HG03108 (cell line): ENCODE data around the gene E2F4.

ENCODE experiments used
- ATAC-seq: cut with Tn5 transposase; IDR thresholded peaks from one replicate; pipeline ENCODE4 v1.9.1; 2021; ENCODE audit warnings: moderate library complexity; ENCODE audit not compliant: unreplicated experiment

Gene E2F4

GRCh38 chr16:67190448-67191399 lies 1.2 kb upstream of the E2F4 start:
- no peak for ATAC-seq

- ATAC-seq: no peak
Observed at GRCh38 chr16:67191411-67191994, 452 bp upstream of the E2F4 start.

DNA sequence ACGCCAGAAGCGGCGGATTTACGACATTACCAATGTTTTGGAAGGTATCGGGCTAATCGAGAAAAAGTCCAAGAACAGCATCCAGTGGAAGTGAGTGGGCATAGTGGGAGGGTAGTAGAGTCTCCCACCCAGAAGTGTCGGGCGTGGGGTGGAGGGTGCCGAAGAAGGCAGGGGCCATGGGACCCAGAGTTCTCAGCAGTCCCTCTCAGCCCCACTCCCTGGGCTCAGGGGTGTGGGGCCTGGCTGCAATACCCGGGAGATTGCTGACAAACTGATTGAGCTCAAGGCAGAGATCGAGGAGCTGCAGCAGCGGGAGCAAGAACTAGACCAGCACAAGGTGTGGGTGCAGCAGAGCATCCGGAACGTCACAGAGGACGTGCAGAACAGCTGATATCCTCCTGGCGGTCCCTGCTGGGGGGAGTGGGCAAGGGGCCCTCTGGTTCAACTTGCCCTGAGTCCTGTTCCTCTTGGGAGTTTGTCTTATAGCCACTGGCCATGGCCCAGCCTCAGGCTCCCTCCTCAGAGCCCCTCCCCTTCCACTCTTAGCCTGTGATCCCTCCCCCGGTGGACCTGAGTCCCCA lies 916 bp downstream of the E2F4 start:
- ATAC-seq: no peak

- ATAC-seq: no peak
Observed at GRCh38 chr16:67193536-67193935, 1.6 kb downstream of the E2F4 start.

GRCh38 chr16:67194260-67194659 lies 2.3 kb downstream of the E2F4 start:
- no peak for ATAC-seq

DNA sequence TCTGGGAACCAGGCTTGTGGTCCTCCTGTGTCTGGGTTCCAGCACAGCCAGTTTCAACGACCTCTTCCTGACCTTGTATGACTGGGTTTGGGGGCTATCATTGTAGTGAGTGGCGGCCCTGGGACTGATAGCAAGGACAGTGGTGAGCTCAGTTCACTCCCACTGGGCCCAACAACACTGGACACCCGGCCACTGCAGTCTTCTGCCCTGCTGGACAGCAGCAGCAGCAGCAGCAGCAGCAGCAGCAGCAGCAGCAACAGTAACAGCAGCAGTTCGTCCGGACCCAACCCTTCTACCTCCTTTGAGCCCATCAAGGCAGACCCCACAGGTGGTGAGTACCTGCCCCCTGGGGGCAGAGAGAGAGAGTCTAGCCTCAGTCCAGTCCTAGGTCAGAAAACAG lies 3.7 kb downstream of the E2F4 start:
- ATAC-seq: no peak

DNA sequence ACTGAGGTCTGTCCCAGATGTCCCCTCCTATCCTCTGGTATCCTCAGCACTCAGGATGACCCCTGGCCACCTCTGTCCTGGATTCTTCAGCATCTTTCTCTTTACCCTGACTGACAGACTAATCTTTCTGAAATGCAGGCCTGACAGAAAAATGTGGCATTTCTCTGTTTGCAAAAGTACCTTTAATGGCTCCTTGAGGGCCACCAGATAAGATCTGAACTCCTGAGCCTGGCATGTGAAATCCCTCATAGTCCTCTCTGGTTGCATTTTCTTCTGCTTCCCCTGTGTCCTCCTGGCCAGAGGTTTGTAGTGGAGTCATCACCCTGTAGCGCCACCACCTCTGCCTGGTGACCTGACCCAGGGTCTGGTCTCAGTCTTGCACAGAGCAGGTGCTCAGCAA lies 4.9 kb downstream of the E2F4 start:
- no peak for ATAC-seq

DNA sequence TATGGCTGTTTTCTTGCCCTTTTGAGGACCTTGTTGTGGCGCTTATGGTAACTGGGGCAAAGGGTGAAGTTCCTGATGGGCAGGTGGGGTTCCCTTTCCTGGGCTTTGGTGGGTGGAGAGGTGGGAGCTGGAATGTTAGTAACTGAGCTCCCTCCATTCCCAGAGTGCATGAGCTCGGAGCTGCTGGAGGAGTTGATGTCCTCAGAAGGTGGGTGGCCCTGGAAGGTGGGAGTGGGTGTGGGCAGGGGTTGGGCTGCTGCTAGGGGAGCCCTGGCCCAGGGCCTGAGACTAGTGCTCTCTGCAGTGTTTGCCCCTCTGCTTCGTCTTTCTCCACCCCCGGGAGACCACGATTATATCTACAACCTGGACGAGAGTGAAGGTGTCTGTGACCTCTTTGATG lies 5.7 kb downstream of the E2F4 start:
- no peak for ATAC-seq

DNA sequence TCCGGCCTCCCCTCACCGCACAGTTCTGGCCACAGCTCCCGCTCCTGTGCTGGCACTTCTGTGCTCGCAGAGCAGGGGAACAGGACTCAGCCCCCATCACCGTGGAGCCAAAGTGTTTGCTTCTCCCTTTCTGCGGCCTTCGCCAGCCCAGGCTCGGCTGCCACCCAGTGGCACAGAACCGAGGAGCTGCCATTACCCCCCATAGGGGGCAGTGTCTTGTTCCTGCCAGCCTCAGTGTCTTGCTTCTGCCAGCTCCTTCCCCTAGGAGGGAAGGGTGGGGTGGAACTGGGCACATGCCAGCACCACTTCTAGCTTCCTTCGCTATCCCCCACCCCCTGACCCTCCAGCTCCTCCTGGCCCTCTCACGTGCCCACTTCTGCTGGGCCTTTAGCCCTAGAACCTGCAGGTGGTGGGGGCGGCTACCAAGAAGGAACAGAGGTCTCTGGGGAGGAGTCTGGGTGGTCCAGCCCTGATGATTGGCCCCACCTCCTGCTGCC lies 6.3 kb downstream of the E2F4 start:
- no peak for ATAC-seq

GRCh38 chr16:67199011-67199807 lies 7.3 kb downstream of the E2F4 start, which contains the start of gene ELMO3:
TSS of gene ELMO3 (plus strand) at chr16:67199131. CDS start at chr16:67199327, 196 bp downstream.
- no peak for ATAC-seq

DNA sequence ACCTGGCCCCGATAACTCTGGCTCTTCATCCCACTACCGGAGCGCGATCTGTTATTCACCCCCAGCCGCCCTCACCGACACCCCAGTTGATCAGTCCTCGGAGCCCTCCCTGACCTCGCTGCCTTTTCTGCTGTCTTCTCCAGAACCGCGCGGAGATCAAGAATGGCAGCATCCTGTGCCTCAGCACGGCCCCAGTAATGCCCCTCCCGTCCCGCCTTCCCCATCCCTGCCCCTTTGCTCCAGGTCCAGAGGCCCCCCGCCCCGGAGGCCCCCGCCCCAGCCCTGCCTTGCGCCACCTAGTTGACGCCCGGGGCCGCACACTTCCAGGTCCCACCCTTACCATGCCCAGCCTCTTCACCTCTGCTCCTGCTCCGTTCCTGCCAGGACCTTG lies 7.8 kb downstream of the E2F4 start:
- no peak for ATAC-seq

DNA sequence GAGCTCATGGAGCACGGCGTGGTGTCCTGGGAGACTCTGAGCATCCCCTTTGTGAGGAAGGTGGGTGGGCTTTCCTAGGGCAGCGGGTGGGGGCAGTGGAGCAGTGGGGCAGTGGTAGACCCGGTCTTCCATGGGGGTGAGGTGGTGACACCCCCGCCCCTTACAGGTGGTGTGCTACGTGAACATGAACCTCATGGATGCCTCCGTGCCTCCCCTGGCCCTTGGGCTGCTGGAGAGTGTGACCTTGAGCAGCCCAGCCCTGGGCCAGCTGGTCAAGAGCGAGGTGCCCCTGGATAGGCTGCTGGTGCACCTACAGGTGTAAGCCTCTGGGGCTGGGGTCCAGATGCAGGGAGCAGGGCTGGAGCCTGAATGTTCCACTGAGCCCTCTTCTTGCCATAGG lies 8.5 kb downstream of the E2F4 start:
- ATAC-seq: no peak

DNA sequence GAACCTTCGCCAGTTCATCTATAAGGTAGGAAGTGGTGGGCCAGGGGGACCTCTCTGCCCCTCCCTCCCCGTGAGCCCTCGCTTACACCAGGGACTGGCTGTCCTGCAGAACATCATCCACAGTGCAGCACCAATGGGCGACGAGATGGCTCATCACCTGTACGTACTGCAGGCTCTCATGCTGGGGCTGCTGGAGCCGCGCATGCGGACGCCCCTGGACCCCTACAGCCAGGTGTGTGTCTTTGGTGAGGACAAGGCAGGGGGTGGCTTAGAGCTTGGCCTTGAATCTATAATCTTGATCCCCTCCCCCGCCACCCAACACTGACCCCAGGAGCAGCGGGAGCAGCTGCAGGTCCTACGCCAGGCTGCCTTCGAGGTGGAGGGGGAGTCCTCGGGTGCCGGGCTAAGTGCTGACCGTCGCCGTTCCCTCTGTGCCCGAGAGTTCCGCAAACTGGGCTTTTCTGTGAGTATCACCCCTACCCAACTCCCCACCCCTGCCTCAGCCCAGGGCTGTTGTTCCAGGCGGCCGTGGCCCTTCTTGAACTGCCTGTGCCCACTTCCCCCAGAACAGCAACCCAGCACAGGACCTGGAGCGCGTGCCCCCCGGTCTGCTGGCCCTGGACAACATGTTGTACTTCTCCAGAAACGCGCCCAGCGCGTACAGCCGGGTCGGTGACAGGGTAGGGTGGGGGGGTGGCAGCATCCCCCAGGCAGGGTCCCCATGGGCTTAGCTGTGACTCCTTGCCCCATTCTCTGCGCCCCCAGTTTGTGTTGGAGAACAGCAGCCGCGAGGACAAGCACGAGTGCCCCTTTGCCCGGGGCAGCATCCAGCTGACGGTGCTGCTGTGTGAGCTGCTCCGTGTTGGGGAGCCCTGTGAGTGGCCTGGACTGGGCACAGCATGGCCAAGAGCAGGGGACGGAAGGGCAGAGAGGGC lies 9.7 kb downstream of the E2F4 start:
- no peak for ATAC-seq

- no peak for ATAC-seq
Observed at GRCh38 chr16:67202426-67202825, 10.5 kb downstream of the E2F4 start.

DNA sequence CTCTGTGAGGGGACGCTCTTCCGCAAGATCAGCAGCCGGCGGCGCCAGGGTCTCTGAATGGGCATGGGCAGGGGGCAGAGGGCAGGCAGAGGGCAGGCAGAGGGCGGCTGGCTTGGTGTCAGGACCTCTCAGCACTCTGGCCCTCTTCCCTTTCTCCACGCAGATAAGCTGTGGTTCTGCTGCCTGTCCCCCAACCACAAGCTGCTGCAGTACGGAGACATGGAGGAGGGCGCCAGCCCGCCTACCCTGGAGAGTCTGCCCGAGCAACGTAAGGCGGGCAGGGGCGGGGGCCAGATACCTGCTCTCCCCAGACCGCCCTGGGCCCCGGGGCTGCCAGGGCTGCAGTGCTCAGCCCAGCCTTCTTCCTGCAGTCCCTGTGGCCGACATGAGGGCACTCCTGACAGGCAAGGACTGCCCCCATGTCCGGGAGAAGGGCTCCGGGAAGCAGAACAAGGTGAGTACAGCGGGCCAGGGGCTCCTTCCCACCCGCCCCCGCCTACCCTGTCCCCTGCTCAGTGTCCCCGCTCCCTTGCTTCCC lies 11.1 kb downstream of the E2F4 start:
- no peak for ATAC-seq

DNA sequence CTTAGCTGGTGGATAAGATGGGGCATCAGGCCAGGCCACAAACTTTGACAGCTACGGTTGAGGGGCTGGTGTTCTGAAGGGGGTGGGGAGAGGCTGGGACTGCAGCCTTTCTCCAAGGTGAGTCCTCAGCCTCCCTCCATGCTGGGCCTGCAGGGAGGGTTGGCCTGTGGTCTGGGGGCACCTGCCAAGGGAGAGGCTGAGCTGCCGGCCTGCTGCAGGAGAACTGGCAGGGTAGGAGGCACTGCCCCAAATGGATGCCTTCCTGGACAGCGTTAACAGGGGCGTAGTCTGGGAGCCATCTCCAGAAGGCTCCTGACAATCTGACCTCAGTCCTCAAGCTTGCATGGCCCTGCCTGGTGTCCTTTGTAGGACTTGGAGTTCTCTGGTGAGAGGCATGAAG lies 12.1 kb downstream of the E2F4 start:
- ATAC-seq: no peak

DNA sequence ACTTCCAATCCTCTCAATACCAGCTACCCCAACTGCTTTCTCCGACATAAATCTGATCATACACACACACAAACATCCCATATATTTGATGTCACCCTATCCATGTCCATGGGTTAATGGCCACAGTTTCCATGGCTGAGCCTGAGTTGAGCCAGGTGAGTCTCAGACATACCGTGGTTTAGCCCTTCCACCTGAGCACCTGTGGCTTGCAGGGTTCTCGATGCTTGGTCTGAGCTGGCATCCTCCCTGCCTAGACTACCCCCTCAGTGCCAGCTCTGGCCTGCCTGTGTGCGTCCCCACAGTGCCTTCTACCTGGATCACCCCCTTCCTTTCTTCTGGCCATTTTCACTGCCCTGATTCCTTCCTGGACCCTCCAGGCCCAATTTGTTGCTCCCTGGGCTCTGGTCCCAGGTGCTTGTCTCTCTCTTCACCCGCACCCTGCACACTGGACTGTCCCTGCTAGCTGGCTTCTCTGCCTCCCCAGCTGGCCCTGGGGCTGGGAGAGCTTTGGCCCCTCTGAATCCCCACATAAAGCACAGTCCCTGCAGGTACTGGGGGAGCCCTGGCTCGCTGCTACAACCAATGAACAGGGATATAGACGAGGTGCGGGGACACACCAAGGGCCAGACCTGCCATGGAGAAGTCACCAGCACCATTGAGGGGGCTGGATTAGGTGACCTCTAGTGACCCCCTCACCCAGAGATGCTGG lies 14.3 kb downstream of the E2F4 start:
- ATAC-seq: no peak

DNA sequence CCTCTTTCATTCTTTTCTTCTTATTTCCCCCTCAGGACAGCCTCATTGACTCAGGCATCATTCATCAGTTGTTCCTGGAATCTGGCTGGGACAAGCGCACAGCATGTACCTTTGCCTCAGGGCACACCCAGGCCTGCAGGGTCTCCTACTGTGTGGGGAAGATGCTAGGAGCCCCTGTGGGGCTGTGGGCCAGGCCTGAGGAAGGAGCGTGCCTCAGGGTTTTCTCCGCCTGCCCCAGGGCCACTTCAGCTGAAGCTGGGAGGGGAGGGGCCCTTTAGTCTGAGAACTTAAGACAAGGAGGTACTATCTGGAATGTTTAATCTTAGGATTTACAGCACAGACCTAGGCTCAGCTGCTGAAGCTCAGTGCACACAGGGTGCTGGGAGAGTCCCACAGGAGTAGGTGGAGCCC lies 14.9 kb downstream of the E2F4 start:
- no peak for ATAC-seq
